MCF 10A (cell line): ENCODE results near the gene RBFOX2. TPM values are rescaled to one million over a fixed set of nuclear protein-coding genes. Genes with fewer than 3 reads are reported as not detected.

Experiments used
- Bru-seq: library from RNA; stranded (reverse); fragments of 400-500 nt; gene quantifications from one replicate; lab custom pipeline; 2021; lab: Mats Ljungman, UMichigan
- BruChase-seq, 2 experiments: library from RNA; stranded (reverse); fragments of 400-500 nt; gene quantifications; one replicate each; lab custom pipeline; 2021; lab: Mats Ljungman, UMichigan
- BruUV-seq: library from RNA; stranded (reverse); fragments of 400-500 nt; replicated peaks from 2 replicates; lab custom pipeline; 2021; lab: Mats Ljungman, UMichigan
- CTCF ChIA-PET: fragments of 300-600 bp; sonication (Branson Sonifier 250); formaldehyde crosslinking; extraction: SDS; loops from one replicate; lab custom pipeline; 2021; ENCODE audit warnings: antibody characterized with exemption, inconsistent platforms; lab: Yijun Ruan, JAX
- POLR2A ChIA-PET: fragments of 300-600, 350-650 bp; sonication (Branson Sonifier 250); formaldehyde crosslinking; extraction: SDS; loops from one replicate; lab custom pipeline; 2020; ENCODE audit warnings: antibody characterized with exemption, inconsistent platforms; lab: Yijun Ruan, JAX
- DNase-seq: peaks from one replicate; pipeline ENCODE4 v3.0.0-alpha.2; 2018; ENCODE audit not compliant: unreplicated experiment
- H3K27ac Mint-ChIP-seq: one replicate; pipeline ENCODE4 v1.8.0; 2022; ENCODE audit warnings: mild to moderate bottlenecking, low read depth, mixed read lengths; ENCODE audit not compliant: unreplicated experiment
- H3K27me3 Mint-ChIP-seq: one replicate; pipeline ENCODE4 v1.8.0; 2022; ENCODE audit warnings: mixed read lengths; ENCODE audit not compliant: insufficient read depth, unreplicated experiment
- H3K36me3 Mint-ChIP-seq: one replicate; pipeline ENCODE4 v1.8.0; 2022; ENCODE audit warnings: mild to moderate bottlenecking, moderate library complexity, mixed read lengths; ENCODE audit not compliant: insufficient read depth, unreplicated experiment
- H3K4me1 Mint-ChIP-seq: one replicate; pipeline ENCODE4 v1.8.0; 2022; ENCODE audit warnings: mixed read lengths; ENCODE audit not compliant: insufficient read depth, unreplicated experiment
- H3K4me3 Mint-ChIP-seq: one replicate; pipeline ENCODE4 v1.8.0; 2022; ENCODE audit warnings: mild to moderate bottlenecking, moderate library complexity, mixed read lengths; ENCODE audit not compliant: unreplicated experiment
- H3K9me3 Mint-ChIP-seq: one replicate; pipeline ENCODE4 v1.8.0; 2022; ENCODE audit warnings: mixed read lengths; ENCODE audit not compliant: unreplicated experiment
- CTCF ChIP-seq: fragments of 200-600 bp; IDR thresholded peaks from one replicate; pipeline ENCODE4 v1.8.0; 2022; ENCODE audit warnings: antibody characterized with exemption, mild to moderate bottlenecking; ENCODE audit not compliant: unreplicated experiment
- intact Hi-C: fragments of 100-400 bp; cut with micrococcal nuclease; formaldehyde crosslinking; loops from 2 replicates; pipeline ENCODE4 v1.14.1; 2022
- long read RNA-seq: library from polyadenylated mRNA; stranded (forward); transcript quantifications from one replicate; pipeline ENCODE4 v2.0.0, GENCODE V29; 2022
- total RNA-seq: library from RNA; stranded (reverse); gene quantifications from 2 replicates; pipeline ENCODE4 v1.2.3, GENCODE V29; 2022

The RBFOX2 gene, protein sequence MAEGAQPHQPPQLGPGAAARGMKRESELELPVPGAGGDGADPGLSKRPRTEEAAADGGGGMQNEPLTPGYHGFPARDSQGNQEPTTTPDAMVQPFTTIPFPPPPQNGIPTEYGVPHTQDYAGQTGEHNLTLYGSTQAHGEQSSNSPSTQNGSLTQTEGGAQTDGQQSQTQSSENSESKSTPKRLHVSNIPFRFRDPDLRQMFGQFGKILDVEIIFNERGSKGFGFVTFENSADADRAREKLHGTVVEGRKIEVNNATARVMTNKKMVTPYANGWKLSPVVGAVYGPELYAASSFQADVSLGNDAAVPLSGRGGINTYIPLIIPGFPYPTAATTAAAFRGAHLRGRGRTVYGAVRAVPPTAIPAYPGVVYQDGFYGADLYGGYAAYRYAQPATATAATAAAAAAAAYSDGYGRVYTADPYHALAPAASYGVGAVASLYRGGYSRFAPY
- 89.4 and 92.0 TPM in 2 replicates for total RNA-seq
- percentile 86 among the genes with signal in this experiment for Bru-seq, nascent RNA
- percentile 84 among the genes with signal in this experiment for BruChase-seq, experiment 1, labeled RNA remaining after a 6-hour chase
- percentile 85 among the genes with signal in this experiment for BruChase-seq, experiment 2, labeled RNA remaining after a 2-hour chase
- long read RNA-seq, full-length matches to known transcripts = 27 of 359 reads
- long read RNA-seq, partial matches to known transcripts = 3 of 359 reads
- long read RNA-seq, other reads (novel, unspliced or antisense) = 329 of 359 reads

GRCh38 chr22:36028646-36029405, at the start of gene RBFOX2:
TSS of gene RBFOX2 (minus strand) at chr22:36028824. CDS start at chr22:36028425, 399 bp downstream.
- peak within 1 kb of the TSS; percentile 83 for H3K4me3 Mint-ChIP-seq
- no peak for TF ChIP-seq CTCF
- peak; percentile 96 for DNase-seq
- H3K27me3 Mint-ChIP-seq = no peaks in the 10 kb centered on the region
- H3K36me3 Mint-ChIP-seq = no peaks in the 10 kb centered on the region
- peaks cover 29% of the 10 kb centered on the region for H3K4me1 Mint-ChIP-seq
- intact Hi-C loops = loop anchor here (5.0 kb wide), 1 partner anchor 38 kb away; no protein-coding TSS in a partner anchor
- POLR2A ChIA-PET = interaction anchor here (0.6 to 4.5 kb wide), 20 partner anchors 9 to 365 kb away, joined by 3 to 21 read pairs (median 4); no protein-coding TSS in a partner anchor
- CTCF ChIA-PET = interaction anchor here (0.6 to 3.8 kb wide), 5 partner anchors 37 to 445 kb away, joined by 3 to 26 read pairs (median 3); no protein-coding TSS in a partner anchor
- H3K27ac Mint-ChIP-seq = peak within 1 kb of the TSS; percentile 84
- H3K9me3 Mint-ChIP-seq = no peaks in the 10 kb centered on the region
- no TSS peak for BruUV-seq

DNA sequence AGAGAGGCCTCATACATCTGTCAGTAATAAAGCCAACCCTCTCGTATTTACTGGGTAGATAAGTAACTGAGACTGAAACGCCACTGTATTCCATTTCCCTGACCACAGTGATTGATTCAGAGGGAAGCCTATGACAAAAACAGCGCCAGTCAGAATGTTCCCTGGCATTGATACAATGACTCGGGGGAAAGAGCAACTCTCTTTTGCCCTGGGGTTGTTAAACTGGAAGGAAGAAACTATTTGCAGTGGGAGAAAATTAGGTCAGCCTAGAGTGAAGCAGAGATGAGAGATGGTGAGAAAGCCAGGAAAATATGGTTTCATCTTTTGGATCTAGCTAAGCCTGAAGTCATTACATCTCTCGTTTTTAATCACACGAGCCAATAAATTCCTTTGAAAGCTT, 48.6 kb upstream of the RBFOX2 start:
- POLR2A ChIA-PET = no interaction called here
- TF ChIP-seq CTCF = no peak
- no peak for DNase-seq
- CTCF ChIA-PET = interaction anchor here (0.6 to 6.0 kb wide), 2 partner anchors 12 to 41 kb away, joined by 3 to 64 read pairs; no protein-coding TSS in a partner anchor
- H3K27me3 Mint-ChIP-seq = no peaks in the 10 kb centered on the region
- no peaks in the 10 kb centered on the region for H3K36me3 Mint-ChIP-seq
- no peak overlapping the region for H3K4me3 Mint-ChIP-seq
- peaks cover 5% of the 10 kb centered on the region for H3K4me1 Mint-ChIP-seq
- intact Hi-C loops = no loop called here
- BruUV-seq = no TSS peak
- H3K27ac Mint-ChIP-seq = no peak overlapping the region
- no peaks in the 10 kb centered on the region for H3K9me3 Mint-ChIP-seq

DNA sequence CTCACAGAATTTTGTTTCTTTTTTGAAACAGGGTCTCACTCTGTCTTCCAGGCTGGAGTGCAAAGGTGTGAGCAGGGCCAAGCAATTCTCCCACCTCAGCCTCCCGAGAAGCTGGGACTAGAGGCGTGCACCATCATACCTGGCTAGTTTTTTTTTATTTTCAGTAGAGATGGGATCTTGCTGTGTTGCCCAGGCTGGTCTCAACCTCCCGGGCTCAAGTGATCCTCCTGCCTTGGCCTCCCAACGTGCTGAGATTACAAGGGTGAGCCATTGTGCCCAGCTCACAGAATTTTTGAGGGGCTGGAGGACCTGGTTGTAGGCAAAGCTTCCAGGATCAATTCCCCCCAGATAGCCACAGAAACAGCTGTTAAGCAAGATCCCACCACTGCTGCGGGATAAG, 47.1 kb upstream of the RBFOX2 start:
- Mint-ChIP-seq H3K4me1 (peaks cover 5% of the 10 kb centered on the region), H3K9me3 (no peaks in the 10 kb centered on the region), H3K27me3 (no peaks in the 10 kb centered on the region), H3K27ac (no peak overlapping the region), H3K36me3 (no peaks in the 10 kb centered on the region), H3K4me3 (no peak overlapping the region)
- no peak for TF ChIP-seq CTCF
- POLR2A ChIA-PET = interaction anchor here (0.6 kb wide), 2 partner anchors 487 to 504 kb away, joined by 3 to 4 read pairs; no protein-coding TSS in a partner anchor
- intact Hi-C loops = no loop called here
- BruUV-seq = no TSS peak
- CTCF ChIA-PET = interaction anchor here (0.7 to 6.0 kb wide), 3 partner anchors 10 to 50 kb away, joined by 3 to 64 read pairs (median 3); no protein-coding TSS in a partner anchor
- no peak for DNase-seq
